AG04449 (cell line): ENCODE results near the gene SCN4B.

Experiments
- CTCF ChIA-PET: fragments of 350-600 bp; formaldehyde crosslinking; extraction: SDS; loops from one replicate; lab custom pipeline; 2021; ENCODE audit warnings: antibody characterized with exemption; lab: Yijun Ruan, JAX
- POLR2A ChIA-PET: fragments of 400-600, 350-600 bp; formaldehyde crosslinking; extraction: SDS; loops from one replicate; lab custom pipeline; 2020; ENCODE audit warnings: antibody characterized with exemption, inconsistent platforms; lab: Yijun Ruan, JAX
- DNase-seq: peaks from one replicate; pipeline ENCODE4 v3.0.0-alpha.2; 2010; ENCODE audit warnings: low read depth, low spot score
- H3K4me3 ChIP-seq: 2 replicates; pipeline ENCODE4 v1.5.1; 2011; ENCODE audit warnings: low read depth, mild to moderate bottlenecking, control low read depth, low read length
- TF ChIP-seq, protein P1 (sequence below): IDR thresholded peaks from one replicate; pipeline ENCODE4 v1.5.1; 2011; ENCODE audit warnings: mild to moderate bottlenecking, moderate library complexity, low read length, control low read depth, inconsistent platforms; ENCODE audit not compliant: insufficient read depth; ENCODE audit errors: missing control alignments

The SCN4B gene

DNA sequence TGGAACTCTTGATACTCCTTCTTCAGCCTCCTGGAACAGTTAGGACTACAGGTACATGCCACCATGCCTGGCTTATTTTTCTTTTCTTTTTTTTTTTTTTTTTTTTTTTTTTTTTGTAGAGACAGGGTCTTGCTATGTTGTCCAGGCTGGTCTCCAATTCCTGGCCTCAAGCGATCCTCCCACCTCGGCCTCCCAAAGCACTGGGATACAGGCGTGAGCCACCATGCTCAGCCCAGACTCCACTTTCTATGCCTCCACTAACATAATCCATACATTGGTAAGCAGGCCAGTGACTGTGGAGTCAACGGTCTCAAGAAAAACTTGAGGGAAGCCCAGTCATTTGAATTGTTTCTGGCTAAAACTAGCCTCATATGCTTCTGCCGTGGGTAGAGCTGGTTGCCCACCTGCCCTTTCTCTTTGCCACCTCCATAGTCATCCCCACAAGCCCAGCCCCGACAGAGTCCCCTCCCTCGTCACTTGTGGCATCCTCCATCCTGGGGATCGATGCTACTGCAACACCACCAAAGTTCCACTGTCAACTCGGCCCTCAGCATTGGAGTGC is 21.5 kb upstream of the SCN4B start:
- no peak for DNase-seq
- POLR2A ChIA-PET, result no interaction called here
- CTCF ChIA-PET, result interaction anchor here (0.8 to 1.2 kb wide), 3 partner anchors 10 to 17 kb away, joined by 3 read pairs; no protein-coding TSS in a partner anchor
- H3K4me3 ChIP-seq, result no peak overlapping the region
- TF ChIP-seq, protein P1, sequence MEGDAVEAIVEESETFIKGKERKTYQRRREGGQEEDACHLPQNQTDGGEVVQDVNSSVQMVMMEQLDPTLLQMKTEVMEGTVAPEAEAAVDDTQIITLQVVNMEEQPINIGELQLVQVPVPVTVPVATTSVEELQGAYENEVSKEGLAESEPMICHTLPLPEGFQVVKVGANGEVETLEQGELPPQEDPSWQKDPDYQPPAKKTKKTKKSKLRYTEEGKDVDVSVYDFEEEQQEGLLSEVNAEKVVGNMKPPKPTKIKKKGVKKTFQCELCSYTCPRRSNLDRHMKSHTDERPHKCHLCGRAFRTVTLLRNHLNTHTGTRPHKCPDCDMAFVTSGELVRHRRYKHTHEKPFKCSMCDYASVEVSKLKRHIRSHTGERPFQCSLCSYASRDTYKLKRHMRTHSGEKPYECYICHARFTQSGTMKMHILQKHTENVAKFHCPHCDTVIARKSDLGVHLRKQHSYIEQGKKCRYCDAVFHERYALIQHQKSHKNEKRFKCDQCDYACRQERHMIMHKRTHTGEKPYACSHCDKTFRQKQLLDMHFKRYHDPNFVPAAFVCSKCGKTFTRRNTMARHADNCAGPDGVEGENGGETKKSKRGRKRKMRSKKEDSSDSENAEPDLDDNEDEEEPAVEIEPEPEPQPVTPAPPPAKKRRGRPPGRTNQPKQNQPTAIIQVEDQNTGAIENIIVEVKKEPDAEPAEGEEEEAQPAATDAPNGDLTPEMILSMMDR, result no peak

DNA sequence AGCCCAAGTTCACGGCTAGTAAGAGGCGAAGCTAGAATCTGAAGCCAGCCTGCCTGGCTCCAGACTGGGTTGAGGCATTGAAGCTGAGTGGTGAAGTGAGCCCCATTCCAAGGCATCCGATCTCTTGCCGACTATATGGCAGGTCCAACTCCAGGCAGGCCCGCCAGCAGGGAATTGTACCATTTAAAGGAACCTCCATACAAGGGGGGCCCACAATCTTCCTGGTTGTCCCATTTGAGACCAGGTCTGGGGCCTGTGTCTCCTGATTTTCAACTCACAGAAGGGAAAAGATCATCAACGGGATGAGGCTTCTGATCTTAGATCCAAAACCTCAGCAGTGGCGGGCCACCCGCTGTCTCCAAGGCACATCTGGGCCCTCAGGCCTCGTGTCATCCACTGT is 19.7 kb upstream of the SCN4B start:
- no peak for DNase-seq
- TF ChIP-seq, protein P1, result no peak
- no peak overlapping the region for H3K4me3 ChIP-seq
- POLR2A ChIA-PET, result no interaction called here
- CTCF ChIA-PET, result interaction anchor here (0.8 to 4.6 kb wide), 21 partner anchors 9 to 366 kb away, joined by 3 to 63 read pairs (median 5); partner anchors contain the start of gene SCN4B

DNA sequence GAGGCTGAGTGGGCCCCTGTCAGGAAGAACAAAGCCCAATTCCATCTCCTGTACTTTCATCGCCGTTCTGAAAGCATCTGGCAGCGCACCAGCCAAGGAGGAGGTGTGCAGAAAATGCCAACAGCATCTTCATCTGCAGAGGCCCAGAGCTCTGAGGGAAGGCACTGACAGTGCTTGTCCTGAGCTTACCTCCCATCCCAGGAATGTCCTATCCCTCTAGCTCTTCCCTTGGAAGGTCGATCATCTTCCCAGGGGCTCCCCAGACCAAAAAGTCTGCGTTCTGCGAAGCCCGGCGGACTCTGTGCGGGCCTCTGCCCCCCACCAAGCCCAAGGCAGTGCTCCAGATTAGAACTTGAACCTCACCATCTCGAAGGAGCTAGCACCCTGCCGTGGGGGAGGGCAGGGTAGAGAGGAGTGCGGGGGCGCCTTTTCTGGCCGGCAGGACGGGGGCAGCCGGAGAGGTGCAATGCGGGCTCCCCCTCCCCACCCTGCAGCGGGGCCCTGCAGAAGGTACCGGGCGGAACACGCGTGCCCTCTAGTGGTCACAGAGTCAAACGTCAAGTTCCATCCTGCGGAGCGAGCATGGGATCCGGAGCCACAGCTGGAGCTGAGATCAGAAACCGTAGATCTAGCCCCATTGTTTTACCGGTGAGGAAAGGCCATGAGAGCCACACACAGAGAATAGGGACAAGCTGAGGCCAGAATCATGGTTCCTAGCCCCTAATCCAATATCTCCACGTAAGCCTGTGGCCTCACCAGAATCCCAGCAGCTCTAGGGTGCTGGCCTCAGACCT is 18.8 kb upstream of the SCN4B start:
- DNase-seq, result no peak

DNA sequence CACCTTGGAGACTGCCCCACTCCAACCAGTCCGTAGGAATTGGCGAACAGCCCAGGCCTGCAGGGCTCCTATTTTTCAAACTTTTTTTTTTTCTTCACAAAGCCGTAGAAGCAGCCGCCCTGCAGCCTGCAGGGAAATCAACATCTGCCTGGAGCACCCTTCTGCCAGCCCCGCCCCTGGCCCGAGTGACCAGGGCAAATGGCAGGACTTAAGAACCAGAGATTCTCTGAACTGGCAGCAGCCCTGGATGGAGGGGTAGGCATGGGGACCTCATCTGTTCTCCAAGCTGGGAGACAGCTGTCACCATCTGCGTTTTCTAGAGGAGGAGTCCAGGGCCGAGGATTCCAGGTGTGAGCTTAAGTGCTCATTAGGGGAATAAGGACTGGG is 18.3 kb upstream of the SCN4B start:
- ChIA-PET POLR2A (no interaction called here), CTCF (interaction anchor here (0.7 to 4.6 kb wide), 27 partner anchors 8 to 1588 kb away, joined by 3 to 63 read pairs (median 4); partner anchors contain the start of gene SCN4B)
- H3K4me3 ChIP-seq, result no peak overlapping the region
- no peak for DNase-seq
- TF ChIP-seq, protein P1, result no peak

More for the DNA sequence above, 18.8 kb upstream of the SCN4B start:
- ChIA-PET CTCF (interaction anchor here (0.7 to 4.6 kb wide), 31 partner anchors 8 to 1588 kb away, joined by 3 to 63 read pairs (median 4); partner anchors contain the start of gene SCN4B), POLR2A (no interaction called here)
- no peak overlapping the region for H3K4me3 ChIP-seq
- TF ChIP-seq, protein P1, result peak; percentile 89

DNA sequence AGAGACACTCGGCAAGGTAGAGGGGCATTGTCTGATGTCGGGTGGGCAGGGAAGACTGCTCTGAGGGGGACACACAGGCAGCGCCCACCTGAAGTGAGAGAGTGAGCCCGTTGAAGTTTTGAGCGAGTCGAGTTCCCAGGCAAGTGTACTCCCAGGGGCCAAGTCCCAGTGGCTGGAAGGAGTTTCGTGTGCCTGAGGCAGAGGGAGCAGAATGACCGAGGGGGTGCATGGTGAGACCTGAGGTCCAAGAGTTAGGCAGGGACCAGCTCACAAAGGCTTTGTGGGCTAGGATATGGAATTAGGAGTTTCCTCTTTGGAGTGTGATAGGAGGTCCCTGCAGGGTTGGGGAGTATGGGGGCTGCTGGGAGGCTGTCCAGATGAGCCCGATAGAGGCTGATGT is 17.6 kb upstream of the SCN4B start:
- TF ChIP-seq, protein P1, result no peak
- no peak for DNase-seq
- H3K4me3 ChIP-seq, result no peak overlapping the region
- ChIA-PET CTCF (interaction anchor here (1.0 to 4.6 kb wide), 11 partner anchors 10 to 358 kb away, joined by 3 to 63 read pairs (median 9); partner anchors contain the start of gene SCN4B), POLR2A (no interaction called here)
